Measurements from ENCODE around the gene LCOR.
A peak's percentile ranks its signal among the peaks of the same experiment; 100 is the strongest.
"Not testable (repeated sequence)": the region's sequence is repeated elsewhere in the genome, so short reads cannot be mapped to it uniquely, and the experiment has no call there.

Gene LCOR

DNA sequence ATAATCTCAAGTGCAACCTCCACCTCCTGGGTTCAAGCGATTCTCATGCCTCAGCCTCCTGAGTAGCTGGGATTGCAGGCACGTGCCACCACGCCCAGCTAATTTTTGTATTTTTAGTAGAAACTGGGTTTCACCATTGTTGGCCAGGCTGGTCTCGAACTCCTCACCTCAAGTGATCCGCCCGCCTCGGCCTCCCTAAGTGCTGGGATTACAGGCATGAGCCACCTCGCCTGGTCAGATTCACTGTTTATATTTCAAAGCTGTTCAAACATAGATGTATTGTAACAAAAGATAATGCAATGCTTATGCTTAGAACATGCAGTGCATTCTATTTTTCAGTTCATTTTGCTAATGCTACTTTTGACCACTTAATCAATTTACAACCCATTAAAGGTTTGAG, 111.1 kb downstream of the LCOR start:
- DNase-seq: not testable (repeated sequence)

DNA sequence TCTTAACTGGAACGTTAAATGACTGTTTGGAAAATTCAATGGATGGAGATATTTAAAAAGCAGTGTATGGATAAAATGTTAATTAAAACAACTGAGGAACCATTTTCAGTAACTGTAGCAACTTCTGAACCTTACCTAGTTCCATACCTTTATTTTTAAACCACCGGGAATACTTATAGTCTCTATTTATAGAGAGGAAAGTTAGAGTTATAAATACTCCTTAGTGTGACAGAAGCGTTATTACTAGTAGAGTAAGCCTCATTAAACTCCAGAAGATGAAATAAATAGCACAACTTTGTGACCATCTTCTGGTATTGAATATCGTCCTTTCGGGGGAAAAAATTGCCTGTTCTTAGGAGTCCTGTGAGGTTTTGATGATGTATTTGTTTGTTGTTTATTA, 114.9 kb downstream of the LCOR start:
- DNase-seq: no peak

DNA sequence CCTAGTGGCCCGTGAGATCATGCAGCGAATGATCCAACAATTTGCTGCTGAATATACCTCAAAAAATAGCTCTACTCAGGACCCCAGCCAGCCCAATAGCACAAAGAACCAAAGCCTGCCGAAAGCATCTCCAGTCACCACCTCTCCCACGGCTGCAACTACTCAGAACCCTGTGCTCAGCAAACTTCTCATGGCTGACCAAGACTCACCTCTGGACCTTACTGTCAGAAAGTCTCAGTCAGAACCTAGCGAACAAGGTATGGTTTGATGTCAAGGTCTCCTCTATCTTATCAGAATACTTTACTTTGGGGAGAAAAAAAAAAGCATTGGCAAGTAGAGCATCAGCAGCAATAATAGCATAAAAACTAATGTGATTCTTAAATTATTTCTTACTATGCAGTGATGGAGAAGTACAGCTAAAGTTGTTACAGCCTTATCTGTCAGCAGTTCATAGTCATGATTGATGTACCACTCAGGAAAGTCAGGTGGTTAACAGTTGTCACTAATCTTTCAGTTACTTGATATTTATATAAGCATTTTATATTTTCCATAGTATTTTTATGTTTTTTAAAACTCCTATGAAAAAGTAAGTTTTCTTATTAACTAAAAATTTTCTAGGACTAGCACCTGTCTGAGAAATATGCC, 117.1 kb downstream of the LCOR start:
- DNase-seq: no peak

DNA sequence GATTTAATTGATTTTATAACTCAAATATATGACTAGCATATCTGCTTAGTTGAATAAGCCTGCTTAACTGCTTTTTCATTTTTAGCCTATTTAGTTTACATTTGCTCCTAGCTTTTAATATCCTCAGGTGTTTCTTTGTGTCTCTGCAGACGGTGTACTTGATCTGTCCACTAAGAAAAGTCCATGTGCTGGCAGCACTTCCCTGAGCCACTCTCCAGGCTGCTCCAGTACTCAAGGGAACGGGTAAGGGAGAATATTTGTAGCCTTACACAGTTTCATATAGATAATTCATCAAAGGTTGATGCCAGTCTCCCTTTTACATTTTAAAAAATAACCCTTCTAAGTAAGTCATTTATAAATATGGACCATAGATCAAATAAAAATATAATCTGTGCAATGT, 119.9 kb downstream of the LCOR start:
- no peak for DNase-seq

DNA sequence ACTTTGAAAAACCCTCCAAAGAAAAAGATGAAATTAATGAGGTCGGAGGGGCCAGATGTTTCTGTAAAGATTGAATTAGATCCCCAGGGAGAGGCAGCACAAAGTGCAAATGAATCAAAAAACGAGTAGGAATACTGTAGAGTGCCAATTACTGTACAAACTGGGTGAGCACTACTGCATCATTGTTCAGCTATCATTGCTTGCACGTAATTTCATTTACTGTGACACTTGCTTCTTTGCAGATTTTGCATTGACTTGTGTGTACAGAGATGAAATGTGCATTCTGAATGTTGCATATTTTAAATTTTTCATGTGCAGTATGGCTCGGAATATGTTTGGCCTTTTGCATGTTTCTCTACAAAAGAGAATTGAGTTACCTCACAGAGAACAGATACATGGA, 123.7 kb downstream of the LCOR start:
- DNase-seq: no peak

DNA sequence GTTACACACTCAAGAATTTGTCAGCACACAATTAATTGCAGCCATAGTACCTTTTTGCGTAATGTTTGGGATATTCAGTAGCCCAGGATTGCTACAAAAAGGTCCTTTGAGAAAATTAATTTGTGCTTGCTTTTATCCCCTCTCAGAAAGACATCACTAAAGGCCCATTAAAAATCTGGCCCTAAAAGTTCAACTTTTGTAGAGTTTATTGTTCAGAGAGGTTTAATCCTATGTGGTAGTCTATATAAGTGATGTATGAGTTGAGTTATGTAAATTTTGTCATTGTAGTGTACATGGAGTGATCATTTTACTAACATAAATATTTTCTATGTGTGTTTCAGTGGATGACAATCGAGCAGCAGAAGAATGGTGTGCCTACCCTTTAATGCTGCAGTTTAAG, 126.0 kb downstream of the LCOR start:
- no peak for DNase-seq

DNA sequence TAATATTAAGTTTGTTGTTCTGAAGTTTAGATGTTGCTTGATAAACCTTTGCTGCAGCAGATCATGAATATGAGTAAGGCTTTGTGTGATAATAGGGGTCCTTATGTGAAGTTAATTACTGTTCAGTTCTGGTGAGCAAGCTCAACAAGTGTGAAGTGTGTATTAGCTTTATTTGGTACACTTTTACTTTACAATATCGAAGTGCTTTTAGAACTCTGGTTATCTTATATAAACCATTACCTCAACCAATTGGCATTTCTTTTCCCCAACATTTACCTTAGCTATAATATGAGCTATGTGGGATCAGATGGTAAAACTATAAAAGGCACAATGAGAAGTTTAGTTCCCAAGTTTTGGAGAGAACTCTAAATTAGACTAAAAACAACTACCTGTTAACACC, 127.6 kb downstream of the LCOR start:
- no peak for DNase-seq

DNA sequence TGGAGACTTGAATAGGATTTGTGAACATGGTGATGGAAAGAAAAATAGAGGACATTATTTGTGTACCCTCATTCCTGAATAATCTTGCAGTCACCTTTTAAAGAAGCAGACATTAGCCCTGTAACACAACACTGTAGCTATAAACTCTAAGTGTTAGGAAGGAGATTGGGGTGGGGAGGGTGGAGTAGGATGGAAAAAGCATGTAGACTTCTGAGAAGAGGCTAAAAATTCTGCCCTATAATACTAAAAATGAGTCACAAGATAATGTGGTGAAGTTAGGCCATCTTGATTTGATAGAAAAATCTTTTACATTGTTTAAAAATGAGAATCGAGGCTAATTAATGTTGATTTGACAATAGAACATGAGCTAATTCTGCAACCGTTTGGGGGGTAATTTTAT, 128.8 kb downstream of the LCOR start:
- no peak for DNase-seq

DNA sequence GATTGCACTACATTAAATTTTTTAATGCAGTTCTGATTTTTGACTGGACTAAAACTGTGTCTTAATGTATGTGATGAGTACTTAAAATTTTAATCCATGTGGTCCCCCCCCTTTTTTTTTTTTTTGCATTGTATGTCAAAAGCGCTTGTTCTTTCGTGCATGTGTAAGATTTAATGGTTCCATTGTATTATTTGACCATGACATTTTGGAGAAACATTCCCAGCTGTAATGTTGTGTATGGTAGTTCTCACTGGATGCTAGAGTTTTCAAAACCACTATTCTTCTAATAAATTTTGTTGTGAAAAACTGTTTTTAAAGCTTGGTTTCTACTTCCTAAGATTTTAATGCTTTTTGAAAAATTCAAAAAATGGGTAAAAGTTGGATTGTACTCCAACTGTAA, 132.0 kb downstream of the LCOR start:
- DNase-seq: no peak

DNA sequence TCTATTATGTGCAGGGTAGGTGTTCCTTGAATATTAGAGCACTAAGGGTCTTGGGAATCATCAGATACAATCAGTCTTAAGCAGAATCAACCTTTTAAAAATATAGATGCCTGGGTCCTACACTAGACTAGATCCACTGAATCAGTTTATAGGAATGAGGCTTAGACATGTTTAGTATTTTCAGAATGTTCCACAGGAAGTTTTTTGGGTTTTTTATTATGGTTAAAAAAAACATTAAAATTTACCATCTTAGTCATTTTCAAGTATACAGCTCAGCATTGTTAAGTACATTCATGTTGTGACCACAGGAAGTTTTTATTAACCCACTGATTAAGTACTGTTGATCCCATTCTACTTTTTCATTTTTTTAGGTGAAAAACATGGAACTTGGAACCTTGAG, 135.7 kb downstream of the LCOR start:
- DNase-seq: no peak

DNA sequence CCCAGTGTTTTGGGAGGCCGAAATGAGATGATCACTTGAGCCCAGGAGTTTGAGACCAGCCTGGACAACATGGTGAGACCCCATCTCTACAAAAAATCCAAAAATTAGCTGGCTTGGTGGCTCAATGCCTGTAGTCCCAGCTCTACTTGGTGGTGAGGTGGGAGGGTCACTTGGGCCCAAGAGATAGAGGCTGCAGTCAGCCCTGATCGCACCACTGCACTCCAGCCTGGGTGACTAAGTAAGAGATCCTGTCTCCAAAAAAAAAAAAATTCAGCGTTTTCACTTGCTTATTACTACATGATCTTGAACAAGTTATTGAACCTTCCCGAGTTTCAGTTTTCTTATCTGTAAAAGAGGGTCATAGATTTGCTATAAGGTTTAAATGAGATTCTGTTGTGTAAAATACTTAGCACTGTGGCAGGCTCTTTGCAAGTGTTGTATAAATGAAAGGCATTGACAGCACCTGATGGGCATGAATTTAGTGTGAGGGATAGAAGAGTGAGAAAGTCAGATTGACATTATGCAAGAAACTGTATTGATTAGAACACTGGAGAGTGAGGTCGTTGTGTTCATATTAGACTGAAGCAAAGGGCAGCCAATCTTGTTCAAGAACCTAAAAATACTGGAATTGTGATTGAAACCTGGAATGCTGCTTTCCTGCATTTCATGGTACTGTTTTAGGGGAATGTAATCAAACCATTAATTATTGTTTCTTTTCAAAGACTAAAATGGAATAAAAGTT, 136.8 kb downstream of the LCOR start:
- no peak for DNase-seq

DNA sequence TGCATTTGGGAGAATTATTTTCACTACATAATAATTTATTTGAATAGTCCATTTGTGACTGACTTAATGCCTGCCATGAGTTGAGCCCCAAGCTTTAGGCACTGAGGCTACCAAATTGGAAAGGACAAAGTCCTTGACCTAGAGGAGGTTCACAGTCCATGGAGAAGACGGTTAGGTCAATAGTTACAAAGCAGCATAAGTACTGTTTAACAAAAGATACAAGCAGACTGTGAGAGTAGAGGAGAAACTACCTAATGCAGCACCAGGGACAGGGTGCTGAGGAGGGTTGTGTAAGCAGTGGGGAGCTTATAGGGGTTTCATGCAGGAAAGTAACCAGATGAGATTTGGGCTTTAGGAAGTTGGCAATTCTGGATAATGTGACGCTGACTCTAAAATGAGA, 139.2 kb downstream of the LCOR start:
- DNase-seq: peak; percentile 17

DNA sequence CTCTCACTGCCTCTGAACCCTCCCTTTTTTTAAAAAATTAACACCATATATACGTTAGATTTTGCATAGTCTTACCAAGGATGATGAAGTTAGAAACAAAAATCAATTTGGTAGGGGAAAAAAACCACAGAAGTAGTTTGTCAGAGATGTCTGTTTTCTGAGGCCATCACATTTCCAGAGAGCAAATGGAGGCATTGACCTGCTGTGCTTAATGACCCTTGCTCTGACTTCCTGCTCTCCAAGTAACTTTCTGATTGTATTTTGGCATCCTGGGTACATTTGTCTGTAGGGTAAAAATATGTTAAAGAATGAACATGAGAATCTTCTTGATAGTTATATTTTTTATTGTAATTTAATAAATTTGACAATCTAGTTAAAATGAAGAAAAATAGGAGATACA, 140.2 kb downstream of the LCOR start:
- no peak for DNase-seq

DNA sequence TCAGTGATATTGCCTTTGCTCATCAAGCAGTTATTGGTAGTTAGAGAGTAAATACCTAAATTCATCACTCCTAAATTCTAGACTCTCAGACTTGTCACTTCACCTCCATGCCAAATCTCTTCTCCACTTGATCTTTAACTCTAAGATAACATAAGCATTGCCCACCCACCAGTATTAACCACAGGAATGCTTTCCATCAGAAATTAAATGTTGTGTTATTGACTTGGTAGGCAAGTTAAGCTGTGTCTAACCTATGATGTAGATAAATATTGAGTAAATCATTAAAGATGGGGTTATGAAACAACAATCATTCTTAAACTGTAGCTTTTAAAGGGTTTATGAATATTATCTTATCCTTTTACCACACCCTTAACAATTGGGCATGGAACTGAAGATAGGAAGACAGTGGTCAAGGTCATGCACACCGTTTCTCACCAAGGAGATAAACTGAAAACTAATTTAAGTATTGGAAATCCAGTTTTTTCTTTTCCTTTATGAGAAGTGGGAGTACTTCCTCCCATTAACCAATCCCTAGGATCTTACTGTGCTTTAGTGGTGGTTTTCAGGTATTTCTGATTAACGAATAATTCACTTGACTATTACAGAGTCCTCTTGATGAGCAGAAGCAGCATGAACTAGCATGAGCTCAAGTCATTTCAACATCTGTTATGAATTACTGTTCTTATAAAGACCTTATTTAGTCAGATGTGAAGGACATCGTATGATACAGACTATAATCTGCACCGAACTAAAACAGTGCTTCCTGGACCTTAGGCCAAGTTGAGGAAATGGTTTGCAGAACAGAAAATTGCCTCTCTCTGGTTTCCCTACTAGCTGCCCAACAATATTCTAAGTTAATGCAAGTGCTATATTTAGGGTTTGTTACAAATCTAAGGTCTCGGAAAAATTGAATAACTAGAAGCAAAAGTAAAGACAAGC, 142.0 kb downstream of the LCOR start:
- DNase-seq: no peak

DNA sequence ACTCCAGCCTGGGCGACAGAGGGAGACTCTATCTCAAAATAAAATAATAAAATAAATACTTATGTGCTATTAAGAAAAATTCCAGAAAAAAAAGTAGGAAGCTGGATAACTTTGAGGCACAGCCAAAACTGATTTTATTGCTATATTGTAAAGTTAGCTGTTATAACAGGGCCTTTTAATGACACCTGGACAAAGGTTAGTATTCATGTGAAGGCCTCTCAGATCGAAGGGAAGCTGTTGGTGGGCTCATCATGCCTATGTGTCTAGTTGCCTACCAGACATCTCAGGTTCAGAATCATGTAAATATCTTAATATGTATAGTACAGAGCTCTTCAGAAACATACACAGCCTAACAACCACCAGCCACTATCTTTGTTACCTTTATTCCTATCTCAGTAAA, 143.0 kb downstream of the LCOR start:
- DNase-seq: no peak

DNA sequence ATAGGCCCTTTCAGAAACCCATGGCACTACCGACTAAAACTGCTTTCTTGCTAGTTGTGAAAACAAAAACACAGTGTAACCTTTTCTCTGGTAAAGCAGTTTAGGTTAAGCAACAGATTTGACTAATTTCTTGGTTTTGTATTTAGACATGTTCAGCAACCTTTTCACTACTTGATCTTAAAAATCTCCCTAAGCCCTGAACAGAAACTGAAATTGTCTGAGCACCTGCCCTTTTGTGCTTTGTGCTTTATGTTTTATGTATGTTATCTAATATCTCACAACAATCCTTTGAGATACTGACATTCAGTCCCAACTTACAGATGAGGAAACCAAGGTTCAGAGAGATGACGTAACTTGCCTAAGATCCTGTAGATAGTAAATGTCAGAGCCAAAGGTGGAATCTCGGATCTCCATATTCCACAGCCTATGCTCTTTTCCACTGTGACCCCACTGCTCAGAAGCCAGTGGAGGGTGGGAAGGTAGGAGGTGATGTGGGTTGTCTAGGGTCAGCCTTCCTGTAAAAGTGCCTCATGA, 146.6 kb downstream of the LCOR start:
- DNase-seq: no peak

DNA sequence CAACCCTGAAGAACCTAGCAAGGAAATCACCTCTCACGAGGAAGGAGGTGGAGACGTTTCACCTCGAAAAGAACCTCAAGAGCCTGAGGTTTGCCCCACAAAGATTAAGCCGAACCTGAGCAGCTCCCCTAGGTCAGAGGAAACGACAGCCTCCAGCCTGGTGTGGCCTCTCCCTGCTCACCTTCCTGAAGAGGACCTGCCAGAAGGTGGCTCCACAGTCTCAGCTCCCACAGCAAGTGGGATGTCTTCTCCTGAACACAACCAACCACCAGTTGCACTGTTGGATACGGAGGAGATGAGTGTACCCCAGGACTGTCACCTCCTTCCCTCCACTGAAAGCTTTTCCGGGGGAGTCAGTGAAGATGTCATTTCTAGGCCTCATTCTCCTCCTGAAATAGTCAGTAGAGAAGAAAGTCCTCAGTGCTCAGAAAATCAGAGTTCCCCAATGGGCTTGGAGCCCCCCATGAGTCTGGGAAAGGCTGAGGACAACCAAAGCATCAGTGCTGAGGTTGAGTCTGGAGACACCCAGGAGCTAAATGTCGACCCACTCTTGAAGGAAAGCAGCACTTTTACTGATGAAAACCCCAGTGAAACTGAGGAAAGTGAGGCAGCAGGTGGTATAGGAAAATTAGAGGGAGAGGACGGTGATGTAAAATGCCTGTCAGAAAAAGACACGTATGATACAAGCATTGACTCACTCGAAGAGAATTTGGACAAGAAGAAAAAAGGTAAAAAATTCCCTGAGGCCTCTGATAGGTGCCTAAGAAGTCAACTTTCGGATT, 150.2 kb downstream of the LCOR start:
- DNase-seq: no peak

DNA sequence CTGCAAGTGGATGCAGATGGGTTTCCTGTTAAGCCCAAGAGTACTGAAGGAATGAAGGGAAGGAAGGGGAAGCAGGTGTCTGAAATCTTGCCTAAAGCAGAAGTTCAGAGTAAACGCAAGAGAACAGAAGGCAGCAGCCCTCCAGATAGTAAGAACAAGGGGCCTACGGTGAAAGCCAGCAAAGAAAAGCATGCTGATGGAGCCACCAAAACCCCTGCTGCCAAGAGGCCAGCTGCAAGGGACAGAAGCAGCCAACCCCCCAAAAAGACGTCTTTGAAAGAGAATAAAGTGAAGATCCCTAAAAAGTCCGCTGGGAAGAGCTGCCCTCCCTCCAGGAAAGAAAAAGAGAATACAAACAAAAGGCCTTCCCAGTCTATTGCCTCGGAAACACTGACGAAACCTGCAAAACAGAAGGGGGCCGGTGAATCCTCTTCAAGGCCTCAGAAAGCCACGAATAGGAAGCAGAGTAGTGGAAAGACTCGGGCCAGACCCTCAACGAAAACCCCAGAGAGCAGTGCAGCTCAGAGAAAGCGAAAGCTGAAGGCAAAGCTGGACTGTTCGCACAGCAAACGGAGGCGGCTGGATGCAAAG, 152.5 kb downstream of the LCOR start:
- no peak for DNase-seq

DNA sequence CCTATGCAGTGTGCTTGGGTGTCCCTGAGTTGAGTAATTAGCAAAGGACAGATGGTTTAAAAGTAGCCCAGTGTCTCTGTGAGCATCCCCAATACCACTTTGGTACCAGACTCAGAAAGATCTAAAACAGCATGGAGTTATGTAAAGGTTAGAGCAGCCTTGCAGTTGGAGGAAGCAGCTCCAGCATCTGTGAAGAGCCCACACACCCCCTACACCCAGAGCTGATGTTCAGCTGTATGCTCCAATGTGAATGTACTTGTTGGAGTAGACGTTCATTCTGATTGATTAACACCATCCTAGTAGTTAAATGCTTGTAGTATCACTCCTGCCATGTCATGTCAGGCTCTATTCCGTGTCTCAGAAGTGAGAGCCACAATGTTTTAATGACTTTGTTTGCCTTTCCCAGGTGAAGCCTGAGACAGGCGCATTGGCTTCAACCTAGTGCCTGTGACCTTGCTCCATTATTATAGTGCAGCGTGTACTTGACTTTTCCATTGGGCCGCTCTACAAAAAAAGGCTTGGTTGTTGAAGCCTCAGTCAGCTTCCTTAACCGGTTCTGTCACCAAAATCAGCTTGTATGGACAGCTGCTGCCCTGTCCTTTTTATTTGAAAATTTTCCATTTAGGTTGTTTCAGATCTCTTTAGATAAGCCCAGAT, 154.2 kb downstream of the LCOR start:
- peak; percentile 12 for DNase-seq

DNA sequence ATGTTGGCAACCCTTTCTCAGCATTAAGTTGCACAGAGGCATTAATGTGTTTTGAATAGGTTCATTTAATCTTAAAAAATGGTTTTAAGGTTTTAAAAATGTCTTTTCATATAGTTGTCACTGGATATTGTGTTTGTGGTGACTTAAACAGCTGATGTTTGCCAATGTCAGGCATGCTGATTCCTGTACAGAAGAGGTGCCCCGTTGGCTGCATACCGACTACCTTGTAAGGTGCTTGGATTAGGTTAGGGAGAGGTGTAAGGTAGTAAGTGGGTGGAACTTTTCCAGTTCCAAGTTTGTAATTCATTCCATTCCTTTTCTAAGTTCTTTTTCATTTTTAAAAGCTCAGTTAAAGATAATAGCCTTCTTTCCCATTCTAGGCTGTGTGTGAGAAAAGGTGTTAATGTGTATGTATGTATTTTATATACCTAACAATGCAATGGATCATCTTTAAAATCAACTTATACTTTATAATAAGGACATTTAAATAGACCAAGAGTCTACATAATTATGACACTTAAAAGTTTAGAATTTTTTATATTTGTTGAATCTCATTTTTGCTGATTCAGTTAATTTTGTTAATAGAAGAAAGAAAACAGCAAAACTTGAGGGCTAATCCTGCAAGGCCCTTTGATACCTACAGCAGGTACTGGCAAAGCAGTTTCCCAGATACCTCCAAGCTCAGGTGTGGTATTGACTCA, 155.2 kb downstream of the LCOR start:
- DNase-seq: no peak

DNA sequence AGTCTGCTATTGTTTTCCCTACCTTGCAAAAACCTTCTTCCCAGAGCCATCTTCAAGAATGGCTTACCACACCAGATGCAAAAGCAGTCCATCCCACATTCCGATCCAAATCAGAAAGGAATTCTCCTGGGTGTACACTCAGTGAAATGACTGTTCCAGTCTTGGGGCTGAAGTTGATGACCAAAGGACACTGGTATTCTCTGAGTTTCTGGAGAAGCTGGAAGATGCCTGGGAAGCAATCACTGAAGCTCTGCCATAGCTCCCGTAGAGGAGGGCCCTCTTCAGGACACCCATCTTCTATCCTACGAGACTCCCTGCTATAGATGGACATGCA, 155.7 kb downstream of the LCOR start:
- no peak for DNase-seq

Data from NCI-H510A treated with DMSO at 0.1 percent for 48 hours (cell line).